Natural killer cell (primary cell): ENCODE results near the gene TAF4. TPM values are rescaled to one million over a fixed set of nuclear protein-coding genes. Genes with fewer than 3 reads are reported as not detected.

Experiments
- ATAC-seq, 3 donors: fragments of 150-1000 bp in 2 of 3; fragments of 200-7000 bp in 1 of 3; cut with Tn5 transposase; 1 replicate in 1 of 3; 2 replicates in 2 of 3; pipeline ENCODE4 v1.10.0; 2021; ENCODE audit warnings: mild to moderate bottlenecking in 2 of 3, moderate library complexity in 2 of 3
- DNase-seq, 2 donors: peaks; one replicate each; pipeline versions ENCODE4 v3.0.0 to v3.0.0-alpha.2; 2013 to 2021; ENCODE audit warnings: mixed read lengths in 1 of 2
- H3K27ac ChIP-seq: one replicate; pipeline ENCODE4 v1.5.1; 2013; ENCODE audit warnings: mild to moderate bottlenecking, low read length
- H3K27me3 ChIP-seq: one replicate; pipeline ENCODE4 v1.6.1; 2013; ENCODE audit warnings: low read length; ENCODE audit not compliant: control insufficient read depth, insufficient read depth
- H3K36me3 ChIP-seq: one replicate; pipeline ENCODE4 v1.6.1; 2013; ENCODE audit warnings: low read length; ENCODE audit not compliant: control insufficient read depth, insufficient read depth
- H3K4me1 ChIP-seq: one replicate; pipeline ENCODE4 v1.6.1; 2013; ENCODE audit warnings: low read length; ENCODE audit not compliant: control insufficient read depth, insufficient read depth
- H3K4me3 ChIP-seq: one replicate; pipeline ENCODE4 v1.5.1; 2013; ENCODE audit warnings: low read length
- H3K9me3 ChIP-seq: one replicate; pipeline ENCODE4 v1.6.1; 2013; ENCODE audit warnings: low read length; ENCODE audit not compliant: control insufficient read depth, insufficient read depth
- H3K27ac Mint-ChIP-seq, 2 donors: one replicate each; pipeline ENCODE4 v1.8.0; 2022; ENCODE audit warnings: mild to moderate bottlenecking in 2 of 2, mixed read lengths in 2 of 2, moderate library complexity in 1 of 2
- H3K27me3 Mint-ChIP-seq, 2 donors: one replicate each; pipeline ENCODE4 v1.8.0; 2022; ENCODE audit warnings: low read depth in 2 of 2, mixed read lengths in 2 of 2
- H3K36me3 Mint-ChIP-seq: one replicate; pipeline ENCODE4 v1.8.0; 2022; ENCODE audit warnings: mixed read lengths
- H3K4me1 Mint-ChIP-seq, 2 donors: one replicate each; pipeline ENCODE4 v1.8.0; 2022; ENCODE audit warnings: mixed read lengths in 2 of 2
- H3K4me3 Mint-ChIP-seq: one replicate; pipeline ENCODE4 v1.8.0; 2022; ENCODE audit warnings: mild to moderate bottlenecking, moderate library complexity, mixed read lengths
- H3K9me3 Mint-ChIP-seq, 2 donors: one replicate each; pipeline ENCODE4 v1.8.0; 2022; ENCODE audit warnings: mixed read lengths in 2 of 2
- CTCF ChIP-seq: fragments of 200-600 bp; IDR thresholded peaks from one replicate; pipeline ENCODE4 v1.8.0; 2022; ENCODE audit warnings: antibody characterized with exemption
- WGBS: methylation state at CpG from one replicate; pipeline ENCODE4 v1.1.7; 2013; ENCODE audit warnings: missing lambda C conversion rate; ENCODE audit not compliant: insufficient coverage; 5-methylcytosine and 5-hydroxymethylcytosine counted together
- intact Hi-C: fragments of 100-400 bp; cut with micrococcal nuclease; formaldehyde crosslinking; loops from one replicate; pipeline ENCODE4 v1.14.2; 2022
- total RNA-seq, 4 donors: library from RNA; stranded (reverse); fragments of 120-200 nt in 1 of 4; gene quantifications; one replicate each; pipeline versions ENCODE4 v1.2.3 to v1.2.4, GENCODE V29; 2013 to 2022

TAF4 gene
- total RNA-seq, 3 donors from 2014 or later (not counting 1 experiment from before 2014, with no cell fraction given), result 30.0 to 35.1 (median 30.3) TPM

GRCh38 chr20:61935926-61936700 lies 129.6 kb downstream of the TAF4 start:
- TF ChIP-seq CTCF, result no peak
- Mint-ChIP-seq H3K9me3 (no peaks in the 10 kb centered on the region), H3K4me1 (peaks cover 5 to 8% of the 10 kb centered on the region in 2 donors), H3K4me3 (no peak overlapping the region), H3K27me3 (peaks cover 0 to 3% of the 10 kb centered on the region in 2 donors), H3K36me3 (no peaks in the 10 kb centered on the region), H3K27ac (no peak overlapping the region)
- ATAC-seq (no peak), DNase-seq (no peak)
- H3K4me1 ChIP-seq, result no peaks in the 10 kb centered on the region
- H3K27ac ChIP-seq, result no peak overlapping the region
- 90% methylated on average over 14 of the region's 14 CpGs for WGBS
- H3K36me3 ChIP-seq, result no peaks in the 10 kb centered on the region
- H3K9me3 ChIP-seq, result no peaks in the 10 kb centered on the region
- intact Hi-C loops, result no loop called here
- no peaks in the 10 kb centered on the region for H3K27me3 ChIP-seq
- no peak overlapping the region for H3K4me3 ChIP-seq

- no peak for TF ChIP-seq CTCF
- H3K27me3 ChIP-seq, result no peaks in the 10 kb centered on the region
- no peak overlapping the region for H3K4me3 ChIP-seq
- no peak for DNase-seq
- Mint-ChIP-seq H3K9me3 (no peaks in the 10 kb centered on the region), H3K4me3 (no peak overlapping the region), H3K27ac (no peak overlapping the region), H3K36me3 (no peaks in the 10 kb centered on the region), H3K27me3 (peaks cover 0 to 3% of the 10 kb centered on the region in 2 donors), H3K4me1 (peaks cover 5 to 8% of the 10 kb centered on the region in 2 donors)
- no peak for ATAC-seq
- intact Hi-C loops, result no loop called here
- WGBS, result 68% methylated on average over 24 of the region's 24 CpGs
- H3K4me1 ChIP-seq, result no peaks in the 10 kb centered on the region
- no peaks in the 10 kb centered on the region for H3K36me3 ChIP-seq
- no peaks in the 10 kb centered on the region for H3K9me3 ChIP-seq
- H3K27ac ChIP-seq, result no peak overlapping the region
Measured at GRCh38 chr20:61934716-61935530, 130.8 kb downstream of the TAF4 start.

- peaks cover 5 to 8% of the 10 kb centered on the region in 2 donors for H3K4me1 Mint-ChIP-seq
- no peak for DNase-seq
- H3K36me3 ChIP-seq, result no peaks in the 10 kb centered on the region
- no peaks in the 10 kb centered on the region for H3K9me3 ChIP-seq
- no peaks in the 10 kb centered on the region for H3K4me1 ChIP-seq
- ATAC-seq, result no peak
- no peaks in the 10 kb centered on the region for H3K9me3 Mint-ChIP-seq
- no peaks in the 10 kb centered on the region for H3K27me3 ChIP-seq
- H3K27me3 Mint-ChIP-seq, result peaks cover 0 to 3% of the 10 kb centered on the region in 2 donors
- H3K4me3 ChIP-seq, result no peak overlapping the region
- no peak for TF ChIP-seq CTCF
- no peak overlapping the region for H3K27ac Mint-ChIP-seq
- 91% methylated on average over 36 of the region's 36 CpGs for WGBS
- H3K36me3 Mint-ChIP-seq, result no peaks in the 10 kb centered on the region
- no peak overlapping the region for H3K27ac ChIP-seq
- no peak overlapping the region for H3K4me3 Mint-ChIP-seq
- intact Hi-C loops, result no loop called here
Measured at GRCh38 chr20:61933951-61934715, 131.5 kb downstream of the TAF4 start.
